ENCODE data around the gene GINS1.

Gene GINS1

GRCh38 chr20:25453035-25453810 lies 45.8 kb downstream of the GINS1 start:
- no peak for DNase-seq (ENCODE audit: low read depth in 1 of 2, low spot score in 1 of 2)

GRCh38 chr20:25454153-25454900 lies 46.9 kb downstream of the GINS1 start:
- no peak for DNase-seq (ENCODE audit: low read depth in 1 of 2, low spot score in 1 of 2)

- DNase-seq (ENCODE audit: low read depth in 1 of 2, low spot score in 1 of 2) = no peak
These were observed 50.6 kb downstream of the GINS1 start for GRCh38 chr20:25457886-25458680.

- DNase-seq (ENCODE audit: low read depth in 1 of 2, low spot score in 1 of 2) = no peak
These were observed 51.8 kb downstream of the GINS1 start for GRCh38 chr20:25459111-25459830.

GRCh38 chr20:25459916-25460535 lies 52.6 kb downstream of the GINS1 start:
- no peak for DNase-seq (ENCODE audit: low read depth in 1 of 2, low spot score in 1 of 2)

GRCh38 chr20:25460566-25461280 lies 53.2 kb downstream of the GINS1 start:
- DNase-seq (ENCODE audit: low read depth in 1 of 2, low spot score in 1 of 2) = no peak

- no peak for DNase-seq (ENCODE audit: low read depth in 1 of 2, low spot score in 1 of 2)
These were observed 53.8 kb downstream of the GINS1 start for GRCh38 chr20:25461281-25461650.

GRCh38 chr20:25461786-25462545 lies 54.5 kb downstream of the GINS1 start:
- DNase-seq (ENCODE audit: low read depth in 1 of 2, low spot score in 1 of 2) = no peak

GRCh38 chr20:25464501-25465242 lies 57.2 kb downstream of the GINS1 start:
- no peak for DNase-seq (ENCODE audit: low read depth in 1 of 2, low spot score in 1 of 2)

GRCh38 chr20:25465243-25466135 lies 58.0 kb downstream of the GINS1 start:
- no peak for DNase-seq (ENCODE audit: low read depth in 1 of 2, low spot score in 1 of 2)

GRCh38 chr20:25466846-25467245 lies 59.4 kb downstream of the GINS1 start:
- DNase-seq (ENCODE audit: low read depth in 1 of 2, low spot score in 1 of 2) = no peak

GRCh38 chr20:25467441-25467840 lies 60.0 kb downstream of the GINS1 start:
- DNase-seq (ENCODE audit: low read depth in 1 of 2, low spot score in 1 of 2) = no peak

GRCh38 chr20:25468126-25469075 lies 60.9 kb downstream of the GINS1 start:
- DNase-seq (ENCODE audit: low read depth in 1 of 2, low spot score in 1 of 2) = no peak

GRCh38 chr20:25469558-25469957 lies 62.1 kb downstream of the GINS1 start:
- DNase-seq (ENCODE audit: low read depth in 1 of 2, low spot score in 1 of 2) = no peak

GRCh38 chr20:25470045-25470444 lies 62.6 kb downstream of the GINS1 start:
- DNase-seq (ENCODE audit: low read depth in 1 of 2, low spot score in 1 of 2) = peak in 1 of 2 donors; percentile 20

GRCh38 chr20:25471020-25471419 lies 63.5 kb downstream of the GINS1 start:
- no peak for DNase-seq (ENCODE audit: low read depth in 1 of 2, low spot score in 1 of 2)
